Activated T-helper 1 cell treated with anti-CD3 and anti-CD28 coated beads, Interleukin-12 subunit alpha, Interleukin-12 subunit beta, Interleukin-2, Interleukin-4 antibody, amounts not matched to agents 30 ng/mL and 10 ng/mL and 1 ng/mL, durations not matched to agents 14 hours and 24 hours and 36 hours (primary cell): ENCODE data around the gene CDO1. TPM values are rescaled to one million over a fixed set of nuclear protein-coding genes. Genes with fewer than 3 reads are reported as not detected.
"Not testable (repeated sequence)": the region's sequence is repeated elsewhere in the genome, so short reads cannot be mapped to it uniquely, and the experiment has no call there.

Source experiments
- DNase-seq: peaks from one replicate; pipeline ENCODE4 v3.0.0; 2021; ENCODE audit warnings: low spot score
- H3K27ac Mint-ChIP-seq: one replicate; pipeline ENCODE4 v1.8.0; 2021; ENCODE audit warnings: mild to moderate bottlenecking, mixed read lengths
- H3K27me3 Mint-ChIP-seq: one replicate; pipeline ENCODE4 v1.8.0; 2022; ENCODE audit warnings: mild to moderate bottlenecking, moderate library complexity, mixed read lengths; ENCODE audit not compliant: insufficient read depth
- H3K36me3 Mint-ChIP-seq: one replicate; pipeline ENCODE4 v1.8.0; 2021; ENCODE audit warnings: low read depth, mixed read lengths
- H3K4me1 Mint-ChIP-seq: one replicate; pipeline ENCODE4 v1.8.0; 2021; ENCODE audit warnings: low read depth, mixed read lengths
- H3K4me3 Mint-ChIP-seq: one replicate; pipeline ENCODE4 v1.8.0; 2021; ENCODE audit warnings: mild to moderate bottlenecking, moderate library complexity, mixed read lengths
- H3K9me3 Mint-ChIP-seq: one replicate; pipeline ENCODE4 v1.8.0; 2021; ENCODE audit warnings: mixed read lengths
- intact Hi-C: fragments of 100-400 bp; cut with micrococcal nuclease; formaldehyde crosslinking; loops from one replicate; pipeline ENCODE4 v1.15.1; 2024
- total RNA-seq: library from RNA; stranded (reverse); gene quantifications from 2 replicates; pipeline ENCODE4 v1.2.3, GENCODE V29; 2022

Gene CDO1
- total RNA-seq, 1 donor from 2014 or later, result 0.49 TPM

GRCh38 chr5:115817386-115817785, 927 bp upstream of the CDO1 start:
- intact Hi-C loops, result loop anchor here (5.0 kb wide), 1 partner anchor 760 kb away; no protein-coding TSS in a partner anchor
- Mint-ChIP-seq H3K4me3 (no peak overlapping the region), H3K9me3 (no peaks in the 10 kb centered on the region), H3K4me1 (peaks cover 27% of the 10 kb centered on the region), H3K27me3 (peaks cover 77% of the 10 kb centered on the region), H3K27ac (no peak overlapping the region), H3K36me3 (no peaks in the 10 kb centered on the region)
- no peak for DNase-seq

DNA sequence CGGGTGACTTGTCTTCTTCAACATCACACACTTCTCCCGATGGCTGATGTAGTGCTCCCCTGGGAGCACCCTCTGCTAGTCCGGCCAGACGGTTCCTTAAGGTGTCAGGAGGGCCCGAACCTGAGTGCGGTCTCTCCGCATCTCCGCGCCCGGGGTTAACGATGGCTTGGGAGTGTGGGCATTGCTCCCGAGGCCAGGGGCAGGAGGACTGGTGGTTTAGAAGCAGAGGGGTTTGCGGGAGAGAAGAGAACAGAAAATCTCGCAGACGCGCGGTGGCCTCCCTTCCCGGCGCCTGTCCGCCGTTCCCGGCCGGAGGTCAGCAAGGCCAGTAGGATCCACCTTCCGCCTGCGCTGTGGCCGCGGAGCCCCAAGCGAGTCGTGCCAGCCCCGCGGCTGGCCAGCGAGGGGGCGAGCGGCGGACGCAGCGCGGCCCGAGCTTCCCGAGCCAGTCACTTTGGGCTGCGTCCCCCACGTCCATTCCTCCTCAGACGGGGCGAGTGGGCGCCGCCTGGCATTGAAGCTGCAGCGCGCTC, 700 bp downstream of the CDO1 start:
- H3K36me3 Mint-ChIP-seq, result no peaks in the 10 kb centered on the region

GRCh38 chr5:115815006-115815692, 1.3 kb downstream of the CDO1 start:
- H3K36me3 Mint-ChIP-seq, result no peaks in the 10 kb centered on the region
- H3K27me3 Mint-ChIP-seq, result peaks cover 71% of the 10 kb centered on the region
- peaks cover 43% of the 10 kb centered on the region for H3K4me1 Mint-ChIP-seq
- no peaks in the 10 kb centered on the region for H3K9me3 Mint-ChIP-seq
- H3K4me3 Mint-ChIP-seq, result peak overlapping the region; percentile 74
- DNase-seq, result no peak
- no peak overlapping the region for H3K27ac Mint-ChIP-seq
- intact Hi-C loops, result loop anchor here (1.0 to 5.0 kb wide), 4 partner anchors 78 to 762 kb away; no protein-coding TSS in a partner anchor

More for the DNA sequence above, 700 bp downstream of the CDO1 start:
- H3K9me3 Mint-ChIP-seq, result no peaks in the 10 kb centered on the region
- intact Hi-C loops, result loop anchor here (1.0 to 5.0 kb wide), 4 partner anchors 79 to 762 kb away; no protein-coding TSS in a partner anchor
- no peak overlapping the region for H3K27ac Mint-ChIP-seq
- peak overlapping the region; percentile 74 for H3K4me3 Mint-ChIP-seq
- peaks cover 76% of the 10 kb centered on the region for H3K27me3 Mint-ChIP-seq
- no peak for DNase-seq
- H3K4me1 Mint-ChIP-seq, result peaks cover 37% of the 10 kb centered on the region

GRCh38 chr5:115813719-115814118, 2.7 kb downstream of the CDO1 start:
- H3K27ac Mint-ChIP-seq, result no peak overlapping the region
- H3K27me3 Mint-ChIP-seq, result peaks cover 59% of the 10 kb centered on the region
- no peaks in the 10 kb centered on the region for H3K36me3 Mint-ChIP-seq
- DNase-seq, result no peak
- intact Hi-C loops, result loop anchor here (2.0 kb wide), 2 partner anchors 77 to 179 kb away; no protein-coding TSS in a partner anchor
- H3K9me3 Mint-ChIP-seq, result no peaks in the 10 kb centered on the region
- H3K4me3 Mint-ChIP-seq, result no peak overlapping the region
- peaks cover 58% of the 10 kb centered on the region for H3K4me1 Mint-ChIP-seq

DNA sequence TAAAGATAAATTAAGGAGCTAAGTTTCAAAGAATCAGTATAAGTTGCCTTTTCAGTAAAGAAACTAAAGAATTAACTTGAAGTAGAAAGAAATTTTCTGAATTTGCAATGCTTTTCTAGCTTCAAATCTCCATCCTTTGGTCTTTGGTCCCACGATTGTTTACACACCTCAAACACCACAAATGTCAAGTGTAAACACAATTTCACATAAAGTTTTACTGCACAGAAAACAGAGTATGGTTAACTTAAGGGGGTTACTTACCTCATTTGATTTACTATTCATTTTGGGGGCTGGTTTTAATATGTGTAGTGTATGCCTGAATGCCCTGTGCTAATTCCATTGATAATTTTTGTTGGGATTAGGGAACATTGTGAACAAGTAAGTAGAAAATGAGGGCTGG, 4.1 kb downstream of the CDO1 start:
- peaks cover 2% of the 10 kb centered on the region for H3K36me3 Mint-ChIP-seq
- no peak for DNase-seq
- intact Hi-C loops, result no loop called here
- no peak overlapping the region for H3K27ac Mint-ChIP-seq
- H3K27me3 Mint-ChIP-seq, result peaks cover 47% of the 10 kb centered on the region
- H3K9me3 Mint-ChIP-seq, result no peaks in the 10 kb centered on the region
- H3K4me3 Mint-ChIP-seq, result no peak overlapping the region
- H3K4me1 Mint-ChIP-seq, result peaks cover 69% of the 10 kb centered on the region

GRCh38 chr5:115811406-115811805, 5.1 kb downstream of the CDO1 start:
- Mint-ChIP-seq H3K4me3 (no peak overlapping the region), H3K9me3 (no peaks in the 10 kb centered on the region), H3K27me3 (peaks cover 39% of the 10 kb centered on the region), H3K4me1 (peaks cover 78% of the 10 kb centered on the region), H3K36me3 (peaks cover 3% of the 10 kb centered on the region), H3K27ac (no peak overlapping the region)
- intact Hi-C loops, result no loop called here
- no peak for DNase-seq

DNA sequence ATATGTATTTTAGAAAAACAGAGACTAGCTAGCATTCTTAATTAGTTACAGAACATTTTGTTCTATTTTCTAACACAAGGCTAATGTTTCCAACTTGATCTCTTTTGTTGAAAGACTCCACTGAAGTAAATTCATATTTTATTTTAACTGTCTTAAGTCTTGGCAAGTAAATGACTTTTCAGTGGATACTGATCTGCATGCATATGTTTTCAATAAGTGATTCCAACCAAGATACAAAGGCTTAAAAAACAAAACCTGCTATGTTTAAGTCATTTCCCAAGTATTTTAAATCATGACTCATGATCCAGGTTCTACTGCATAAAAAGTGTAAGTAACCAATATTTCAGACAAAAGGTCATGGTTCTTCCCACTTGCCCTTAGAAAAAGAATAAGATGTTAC, 5.7 kb downstream of the CDO1 start:
- no peak for DNase-seq
- H3K4me1 Mint-ChIP-seq, result peaks cover 77% of the 10 kb centered on the region
- H3K27ac Mint-ChIP-seq, result no peak overlapping the region
- H3K27me3 Mint-ChIP-seq, result peaks cover 35% of the 10 kb centered on the region
- H3K4me3 Mint-ChIP-seq, result no peak overlapping the region
- H3K36me3 Mint-ChIP-seq, result peaks cover 3% of the 10 kb centered on the region
- intact Hi-C loops, result no loop called here
- no peaks in the 10 kb centered on the region for H3K9me3 Mint-ChIP-seq

- intact Hi-C loops, result no loop called here
- no peak for DNase-seq
- Mint-ChIP-seq H3K27me3 (peaks cover 27% of the 10 kb centered on the region), H3K27ac (no peak overlapping the region), H3K4me3 (no peak overlapping the region), H3K4me1 (peaks cover 70% of the 10 kb centered on the region), H3K36me3 (peaks cover 3% of the 10 kb centered on the region), H3K9me3 (no peaks in the 10 kb centered on the region)
These were observed 6.5 kb downstream of the CDO1 start for GRCh38 chr5:115809946-115810345.

DNA sequence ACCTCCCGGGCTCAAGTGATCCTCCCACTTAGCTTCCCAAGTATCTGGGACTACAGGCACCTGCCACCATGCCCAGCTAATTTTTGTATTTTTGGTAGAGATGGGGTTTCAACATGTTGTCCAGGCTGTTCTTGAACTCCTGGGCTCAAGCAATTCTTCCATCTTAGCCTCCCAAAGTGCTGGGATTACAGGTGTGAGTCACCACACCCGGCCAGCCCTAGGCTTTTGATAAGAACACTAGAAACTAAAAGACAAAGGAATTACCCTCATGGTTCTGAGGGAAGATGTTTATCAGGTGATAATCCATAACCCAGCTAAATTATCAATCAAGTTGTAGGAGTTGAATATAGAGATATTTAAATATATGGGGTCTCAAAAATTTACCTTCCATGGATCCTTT, 8.4 kb downstream of the CDO1 start:
- intact Hi-C loops, H3K27ac Mint-ChIP-seq, H3K9me3 Mint-ChIP-seq, H3K36me3 Mint-ChIP-seq, H3K4me3 Mint-ChIP-seq, DNase-seq: not testable (repeated sequence)
- H3K27me3 Mint-ChIP-seq, result peaks cover 12% of the 10 kb centered on the region
- H3K4me1 Mint-ChIP-seq, result peaks cover 55% of the 10 kb centered on the region

- Mint-ChIP-seq H3K9me3 (no peaks in the 10 kb centered on the region), H3K4me1 (peaks cover 55% of the 10 kb centered on the region), H3K27me3 (peaks cover 13% of the 10 kb centered on the region), H3K27ac (no peak overlapping the region), H3K4me3 (no peak overlapping the region), H3K36me3 (peaks cover 6% of the 10 kb centered on the region)
- intact Hi-C loops, result no loop called here
- no peak for DNase-seq
These were observed 8.8 kb downstream of the CDO1 start for GRCh38 chr5:115807654-115808052.

DNA sequence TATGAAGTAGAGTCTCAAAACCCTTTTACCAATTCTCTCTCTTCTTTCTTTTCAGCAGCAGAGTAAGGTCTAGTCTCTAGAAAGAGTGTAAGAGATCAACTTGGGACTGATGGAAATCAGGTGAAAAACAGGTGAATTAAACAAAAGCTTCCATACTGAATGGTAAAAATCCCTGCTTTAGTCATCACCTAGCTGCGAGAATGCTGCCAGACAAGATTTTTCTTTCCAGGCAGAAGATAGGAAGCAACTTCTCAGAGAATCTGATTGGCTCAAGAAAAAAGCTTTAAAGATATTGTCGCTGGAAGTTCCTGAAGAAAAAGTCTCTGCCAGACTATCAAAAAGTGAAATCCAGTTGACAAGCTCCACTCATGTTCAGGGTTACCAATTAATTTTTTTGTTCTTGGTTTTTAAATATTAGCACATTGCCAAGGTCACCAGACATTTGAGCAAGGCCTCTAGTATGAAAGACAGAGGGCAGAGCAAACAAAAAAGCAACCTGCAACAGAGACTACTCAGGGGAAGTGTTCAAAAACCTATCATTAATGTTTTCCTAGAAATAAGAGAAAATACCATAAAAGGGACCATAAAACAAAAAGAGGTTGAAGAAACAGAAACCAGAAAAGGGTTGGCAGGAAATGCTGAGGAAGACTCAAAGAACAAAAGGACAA, 9.3 kb downstream of the CDO1 start:
- no peak for DNase-seq
- peaks cover 11% of the 10 kb centered on the region for H3K27me3 Mint-ChIP-seq
- no peaks in the 10 kb centered on the region for H3K9me3 Mint-ChIP-seq
- no peak overlapping the region for H3K4me3 Mint-ChIP-seq
- peaks cover 6% of the 10 kb centered on the region for H3K36me3 Mint-ChIP-seq
- peaks cover 55% of the 10 kb centered on the region for H3K4me1 Mint-ChIP-seq
- intact Hi-C loops, result no loop called here
- H3K27ac Mint-ChIP-seq, result no peak overlapping the region

- H3K27ac Mint-ChIP-seq, result no peak overlapping the region
- no peaks in the 10 kb centered on the region for H3K9me3 Mint-ChIP-seq
- no peak overlapping the region for H3K4me3 Mint-ChIP-seq
- DNase-seq, result no peak
- H3K27me3 Mint-ChIP-seq, result peaks cover 6% of the 10 kb centered on the region
- peaks cover 3% of the 10 kb centered on the region for H3K36me3 Mint-ChIP-seq
- intact Hi-C loops, result no loop called here
- H3K4me1 Mint-ChIP-seq, result peaks cover 9% of the 10 kb centered on the region
These were observed 14.5 kb downstream of the CDO1 start for GRCh38 chr5:115801984-115802383.

DNA sequence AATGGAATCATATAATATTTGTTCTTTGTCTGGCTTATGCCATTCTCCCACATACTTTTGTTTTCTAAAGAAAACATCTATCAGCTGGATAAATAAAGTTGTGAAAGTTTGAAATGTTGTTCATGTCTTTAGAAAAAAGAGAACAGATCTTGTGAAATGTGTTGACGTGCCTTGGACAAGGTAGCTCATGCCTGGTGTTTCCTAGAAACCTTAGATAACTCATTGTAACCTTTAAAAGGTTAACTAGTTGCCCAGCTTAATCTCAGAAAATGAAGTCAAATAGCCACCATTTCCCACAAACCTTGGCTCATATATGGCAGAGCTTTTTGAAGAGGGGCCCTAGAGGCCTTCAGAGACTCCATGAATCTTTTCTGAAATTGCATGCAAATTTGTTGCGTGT, 15.3 kb downstream of the CDO1 start:
- H3K4me1 Mint-ChIP-seq, result peaks cover 1% of the 10 kb centered on the region
- no peak overlapping the region for H3K27ac Mint-ChIP-seq
- no peaks in the 10 kb centered on the region for H3K9me3 Mint-ChIP-seq
- no peak for DNase-seq
- intact Hi-C loops, result no loop called here
- no peak overlapping the region for H3K4me3 Mint-ChIP-seq
- peaks cover 6% of the 10 kb centered on the region for H3K27me3 Mint-ChIP-seq
- H3K36me3 Mint-ChIP-seq, result peaks cover 3% of the 10 kb centered on the region
